CD4-positive, alpha-beta T cell treated with Interleukin-17A for 4 hours (primary cell): ENCODE measurements around the gene TGM2.

Experiments
- DNase-seq: peaks from one replicate; pipeline ENCODE4 v3.0.0-alpha.2; 2020; ENCODE audit warnings: mixed read lengths

TGM2 gene

DNA sequence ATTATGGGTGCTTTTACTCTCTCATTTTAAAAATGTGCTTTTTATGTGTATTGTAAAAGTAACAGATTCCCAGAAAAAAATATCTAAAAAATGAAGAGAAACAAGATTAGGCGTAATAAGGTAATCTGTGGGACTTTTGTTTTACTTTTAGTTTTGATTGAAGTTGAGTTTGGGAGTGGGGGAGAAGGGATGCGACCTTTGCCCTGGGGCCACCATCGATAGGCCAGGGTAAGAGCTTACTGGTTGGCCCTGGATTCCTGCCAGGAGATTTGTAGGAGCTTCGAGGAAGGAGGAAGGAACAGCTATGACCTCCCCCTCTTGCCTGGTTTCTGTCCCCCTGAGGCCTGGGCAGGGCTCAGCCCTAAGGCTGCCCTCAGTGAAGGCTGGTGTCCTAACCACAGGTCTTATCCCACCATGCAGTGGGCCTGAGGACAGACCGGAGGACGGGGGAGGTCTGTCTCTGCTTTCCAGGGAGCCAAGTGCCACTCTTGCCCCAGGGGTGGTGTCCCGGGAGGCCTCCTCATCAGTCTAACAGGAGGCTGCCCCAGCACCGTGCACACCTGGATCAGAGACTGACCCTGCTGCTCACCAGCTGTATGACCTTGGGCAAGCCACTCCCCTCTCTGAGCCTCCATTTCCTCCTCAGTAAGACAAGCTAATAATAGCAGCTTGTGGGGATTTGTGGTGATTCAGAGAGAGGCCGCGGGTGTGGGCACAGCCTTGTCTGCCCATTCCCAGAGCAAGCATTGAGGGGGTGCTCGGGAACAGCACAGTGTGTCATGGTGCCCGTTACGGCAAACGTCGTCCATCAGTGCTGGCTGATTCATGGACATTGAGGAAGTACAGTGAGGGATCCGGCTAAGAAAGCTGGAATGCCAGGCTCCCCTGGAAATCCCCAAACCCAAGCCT, 21.2 kb downstream of the TGM2 start:
- DNase-seq: no peak

DNA sequence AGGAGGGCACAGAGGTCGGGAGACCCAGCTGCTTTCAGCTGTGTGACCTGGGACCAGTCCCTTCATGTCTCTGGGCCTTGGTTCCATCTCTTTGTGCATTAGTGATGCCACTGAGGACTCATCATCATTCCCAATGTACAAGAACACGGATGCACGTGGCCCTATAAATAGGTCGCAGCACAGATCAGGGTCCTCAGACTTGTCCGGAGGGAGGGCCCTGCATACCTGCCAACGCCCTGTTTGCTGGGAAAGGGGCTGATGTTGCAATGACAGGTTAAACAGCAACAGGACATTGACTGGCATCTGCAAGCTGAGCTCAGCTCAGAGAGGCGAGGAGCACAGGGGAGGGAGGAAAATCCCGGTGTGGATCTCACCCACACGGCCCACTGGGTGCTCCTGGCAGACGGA, 21.8 kb downstream of the TGM2 start:
- DNase-seq: no peak

DNA sequence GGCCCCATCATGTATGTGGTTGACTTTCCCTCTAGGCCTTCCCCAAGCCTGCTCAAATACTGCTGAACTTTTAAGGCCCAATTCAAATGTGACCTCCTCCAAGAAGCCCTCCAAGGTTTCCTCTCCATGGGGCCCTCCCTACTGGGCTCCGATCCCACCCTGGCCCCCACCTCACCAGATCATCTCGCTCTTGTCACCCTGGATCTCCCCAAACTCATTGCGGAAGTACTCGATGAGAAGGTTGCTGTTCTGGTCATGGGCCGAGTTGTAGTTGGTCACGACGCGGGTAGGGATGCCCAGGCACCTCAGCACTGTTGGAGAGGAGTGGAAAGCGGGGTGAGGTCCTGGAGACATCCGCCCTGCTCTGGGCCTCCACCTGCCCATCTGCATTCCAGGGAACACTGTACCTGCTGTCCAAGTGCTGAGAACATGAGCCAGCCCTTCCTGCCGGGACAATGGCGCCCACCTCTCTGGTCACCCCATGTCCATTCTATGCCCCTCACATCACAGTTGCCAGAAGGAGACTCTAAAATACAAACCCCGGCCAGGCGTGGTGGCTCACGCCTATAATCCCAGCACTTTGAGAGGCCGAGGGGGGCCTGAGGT, 23.1 kb downstream of the TGM2 start:
- DNase-seq: no peak

DNA sequence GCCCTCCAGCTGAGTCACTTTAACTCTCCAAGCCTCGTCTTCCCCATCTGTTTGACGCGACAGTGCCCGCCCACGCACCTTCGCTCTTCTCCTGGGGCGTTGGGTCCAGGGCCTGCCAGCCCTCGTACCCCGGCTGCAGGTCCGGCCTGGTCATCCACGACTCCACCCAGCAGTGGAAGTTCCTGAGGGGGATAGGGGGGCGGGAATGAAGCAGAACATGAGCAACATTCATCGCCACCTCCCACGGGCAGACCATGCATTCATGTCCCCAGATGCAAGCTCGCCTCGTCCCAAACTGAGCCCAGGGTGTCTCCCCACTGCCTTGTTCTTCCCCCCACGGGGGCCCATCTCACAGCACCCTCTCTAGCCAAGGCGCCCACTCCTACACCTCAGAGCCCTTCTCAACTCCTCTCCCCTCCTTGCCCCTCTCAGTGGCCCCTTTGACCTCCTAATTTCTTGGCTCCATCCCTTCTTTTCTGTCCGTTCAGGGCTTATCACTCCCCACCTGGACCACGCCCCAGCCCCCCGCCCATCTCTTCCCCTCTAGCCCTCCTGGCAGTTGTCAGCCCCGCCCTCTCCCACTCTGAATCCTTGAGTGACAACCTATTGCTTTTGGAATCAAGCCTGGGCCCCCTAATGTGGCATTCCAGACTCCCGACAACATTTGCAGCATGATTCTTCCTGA, 23.7 kb downstream of the TGM2 start:
- DNase-seq: no peak

DNA sequence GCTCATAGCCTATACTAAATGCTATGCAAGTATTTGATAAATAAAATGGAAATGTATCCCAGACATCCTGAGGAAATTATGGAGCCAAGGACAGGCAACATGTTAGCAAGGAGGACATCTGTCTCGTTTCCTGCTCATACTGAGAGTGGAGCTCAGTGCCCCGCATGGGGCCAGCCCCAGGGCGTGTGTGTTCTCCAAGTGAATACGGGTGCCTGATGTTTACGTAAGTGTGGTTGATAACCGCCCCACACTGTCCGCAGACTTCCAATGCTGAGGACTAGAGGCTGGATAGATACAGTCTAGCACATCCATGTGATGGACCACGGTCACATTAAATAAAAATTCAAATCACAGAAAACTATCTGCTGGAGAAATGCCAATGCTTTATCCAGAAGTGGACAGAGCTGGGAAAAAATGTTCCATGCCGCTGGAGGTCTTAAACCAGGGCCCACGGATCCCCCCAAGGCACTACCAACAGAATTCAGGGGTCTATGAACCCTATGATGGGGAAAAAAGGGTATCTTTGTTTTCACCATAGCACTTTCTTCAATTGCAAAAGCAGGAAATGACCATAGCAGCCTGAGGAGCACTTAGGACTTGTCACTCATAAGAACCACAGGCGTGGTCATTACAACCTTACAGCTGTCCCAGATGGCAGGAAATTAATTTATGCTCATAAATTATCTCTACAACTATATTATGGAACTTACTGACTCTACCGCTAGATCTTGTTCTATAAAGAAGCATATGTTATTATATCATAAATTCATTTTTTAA, 24.9 kb downstream of the TGM2 start:
- DNase-seq: no peak

DNA sequence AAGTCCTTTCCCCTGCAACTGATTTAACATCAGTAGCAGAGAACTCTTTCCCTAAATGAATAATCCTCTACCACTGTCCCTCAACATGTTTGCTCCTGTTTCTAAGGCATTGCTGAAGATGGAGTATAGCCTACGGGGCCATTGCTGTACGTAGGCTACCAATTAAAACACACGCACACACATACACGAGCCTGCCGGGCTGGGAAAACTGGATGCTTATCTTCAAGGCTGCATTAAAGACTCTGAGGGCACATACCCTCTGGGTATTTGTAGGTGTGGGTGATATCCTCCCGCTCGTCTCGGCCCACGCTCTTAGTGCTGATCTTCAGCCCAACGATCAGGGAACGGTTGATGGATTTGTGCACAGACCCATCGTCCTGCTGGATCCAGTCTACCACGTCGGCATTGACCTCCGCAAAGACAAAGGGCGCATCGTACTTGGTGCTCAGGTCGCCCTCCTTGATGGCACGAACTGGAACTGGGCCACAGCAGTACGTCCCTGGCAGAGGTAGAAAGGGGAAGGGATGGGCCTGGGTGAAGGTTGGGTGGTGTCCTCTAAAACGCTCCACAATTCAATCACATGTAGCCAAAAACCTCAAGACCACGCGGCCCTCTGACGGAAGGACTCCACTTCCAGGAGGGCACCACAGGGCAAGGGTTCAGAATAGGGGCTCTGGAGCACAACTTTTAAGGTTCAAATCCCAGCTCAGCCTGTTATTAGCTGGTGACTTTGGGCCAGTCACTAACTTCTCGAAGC, 25.7 kb downstream of the TGM2 start:
- no peak for DNase-seq

DNA sequence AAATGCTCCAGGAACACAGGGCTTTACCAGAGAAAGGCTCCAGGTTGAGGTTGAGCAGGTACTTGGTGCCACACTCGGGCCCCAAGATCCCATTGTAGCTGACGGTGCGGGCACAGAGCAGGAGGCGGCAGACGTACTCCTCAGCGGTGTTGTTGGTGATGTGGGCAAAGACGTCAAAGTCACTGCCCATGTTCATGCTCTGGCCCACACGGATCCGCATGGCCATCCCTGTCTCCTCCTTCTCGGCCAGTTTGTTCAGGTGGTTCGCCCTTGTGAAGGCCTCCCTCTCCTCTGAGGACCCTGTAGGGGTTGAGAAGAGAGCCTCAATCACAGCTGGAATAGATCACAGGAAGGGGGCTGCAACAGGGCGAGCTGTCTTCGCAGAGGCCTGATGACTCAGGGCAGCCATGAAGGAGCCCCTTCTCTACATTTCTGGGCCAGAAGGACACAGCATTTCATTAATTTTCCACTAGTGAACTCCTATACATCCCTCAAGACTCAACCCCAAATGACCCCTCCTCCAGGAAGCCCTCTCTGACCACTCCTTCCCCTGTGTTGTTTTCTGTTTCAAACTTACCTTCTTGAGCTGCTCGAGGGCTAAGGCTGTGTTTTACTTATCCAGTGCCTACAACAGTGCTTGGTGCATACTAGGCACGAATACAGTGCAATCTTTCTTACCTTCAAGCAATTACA, 26.8 kb downstream of the TGM2 start:
- no peak for DNase-seq

DNA sequence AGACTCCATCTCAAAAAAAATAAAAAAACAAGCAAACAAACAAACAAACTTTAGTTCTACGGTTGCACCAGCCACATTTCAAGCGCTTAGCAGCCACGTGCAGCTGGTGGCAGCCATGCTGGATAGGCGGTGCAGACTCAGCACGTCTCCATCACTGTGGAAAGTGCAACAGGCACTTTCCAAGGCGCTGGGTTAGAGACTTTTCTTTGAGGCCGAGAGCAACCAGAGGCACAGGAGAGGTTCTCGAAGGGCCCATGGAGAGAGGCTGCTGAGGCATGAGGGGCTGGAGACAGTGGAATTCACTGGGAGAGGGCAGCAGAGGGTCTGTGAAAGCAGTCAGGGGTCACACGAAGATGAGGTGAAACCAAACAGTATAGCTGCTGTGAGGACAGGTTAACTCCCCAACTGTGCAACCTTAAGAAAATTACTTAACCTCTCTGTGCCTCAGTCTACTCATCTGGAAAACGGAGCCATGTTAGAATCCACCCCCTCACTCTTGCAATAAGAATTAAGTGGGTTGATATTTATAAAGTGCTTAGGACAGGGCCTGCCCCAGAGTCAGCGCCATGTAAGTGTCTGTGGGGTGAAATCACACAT, 27.5 kb downstream of the TGM2 start:
- no peak for DNase-seq

DNA sequence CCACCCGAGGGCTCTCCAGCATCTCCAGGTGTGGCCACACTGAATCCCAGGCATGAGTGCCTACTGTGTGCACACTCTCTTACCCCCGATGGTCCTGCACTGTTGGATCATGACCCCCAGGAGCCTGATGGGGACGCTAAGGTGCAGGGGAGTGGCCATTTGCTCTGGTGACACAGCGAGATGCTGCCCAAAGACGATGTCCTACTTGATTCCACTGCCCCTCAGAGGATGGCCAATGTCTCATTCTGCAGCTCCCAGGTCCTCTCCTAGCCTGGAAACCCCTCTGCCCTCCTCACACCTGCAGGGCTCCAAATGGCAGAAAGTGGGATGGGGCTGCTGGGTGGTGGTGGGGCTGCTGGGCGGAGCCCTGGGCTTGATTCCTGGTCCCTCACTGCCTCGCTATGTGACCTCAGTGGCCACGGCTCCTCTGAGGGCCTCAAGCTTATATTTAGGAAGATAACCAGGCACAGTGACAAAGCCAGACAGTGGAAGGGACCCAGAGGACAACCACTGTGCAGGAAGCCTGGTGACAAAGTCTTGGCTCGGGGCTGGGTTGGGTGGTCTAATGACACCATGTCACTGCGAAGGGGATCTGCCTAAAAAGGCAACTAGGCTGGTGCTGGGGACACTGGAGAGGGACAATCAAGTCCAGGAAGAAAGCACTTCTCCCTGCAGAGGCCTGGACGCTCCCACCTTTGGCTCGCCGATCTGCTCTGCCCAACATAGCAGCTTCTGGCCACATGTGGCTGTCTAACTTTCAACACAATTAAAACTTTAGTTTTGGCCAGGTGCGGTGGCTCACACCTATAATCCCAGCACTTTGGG, 28.4 kb downstream of the TGM2 start:
- no peak for DNase-seq

DNA sequence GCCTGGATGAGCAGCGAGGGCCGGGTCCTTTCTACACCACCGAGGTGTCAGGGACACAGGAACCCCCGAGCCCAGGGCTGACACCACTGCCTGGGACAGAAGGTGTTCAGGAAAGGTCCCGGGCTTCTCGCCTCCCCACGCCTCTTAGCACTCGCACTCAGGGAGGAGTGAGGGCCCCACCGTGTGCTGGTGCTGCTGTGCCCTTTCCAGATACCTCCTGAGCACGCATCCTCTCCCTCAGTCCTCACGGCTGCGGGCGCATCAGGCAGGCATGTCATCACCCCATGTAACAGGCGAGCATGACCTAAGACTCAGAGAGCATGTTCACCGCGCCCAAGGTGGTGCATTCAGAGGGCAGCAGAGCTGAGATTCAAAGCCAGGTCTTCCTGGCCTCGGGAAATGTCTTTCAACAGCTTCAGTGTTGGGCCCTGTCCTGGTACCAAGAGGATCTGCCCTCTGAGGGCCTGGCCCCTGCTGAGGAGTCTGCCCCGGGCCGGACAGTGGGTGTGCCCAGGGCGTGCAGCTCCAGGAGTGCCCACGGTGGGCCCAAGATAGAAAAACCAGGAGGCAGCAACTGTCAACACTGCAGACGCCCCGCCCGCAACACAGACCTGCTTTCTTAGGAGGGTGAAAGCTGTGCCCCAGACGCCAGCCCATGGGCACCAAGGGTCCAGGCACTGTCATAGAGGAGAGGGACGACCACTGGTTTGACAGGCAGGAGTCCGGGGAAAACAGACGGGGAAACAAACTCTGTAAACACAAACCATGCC, 29.2 kb downstream of the TGM2 start:
- no peak for DNase-seq

DNA sequence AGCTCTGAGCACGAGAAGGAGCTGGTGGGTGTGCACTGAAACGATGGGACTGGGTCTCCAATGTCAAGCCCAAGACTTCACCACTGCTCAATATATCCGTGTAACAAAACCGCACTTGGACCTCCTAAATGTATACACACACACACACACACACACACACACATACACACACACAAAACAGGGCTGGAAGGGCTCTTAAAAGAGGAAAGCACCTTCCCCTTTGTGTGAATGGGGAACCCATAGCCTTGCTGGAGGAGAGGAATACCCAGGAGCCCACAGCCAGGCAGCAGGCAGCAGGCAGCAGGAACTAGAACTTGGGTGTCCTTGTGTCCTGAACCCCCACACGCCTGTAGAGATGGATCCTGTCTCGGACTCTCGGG, 29.8 kb downstream of the TGM2 start:
- DNase-seq: no peak

DNA sequence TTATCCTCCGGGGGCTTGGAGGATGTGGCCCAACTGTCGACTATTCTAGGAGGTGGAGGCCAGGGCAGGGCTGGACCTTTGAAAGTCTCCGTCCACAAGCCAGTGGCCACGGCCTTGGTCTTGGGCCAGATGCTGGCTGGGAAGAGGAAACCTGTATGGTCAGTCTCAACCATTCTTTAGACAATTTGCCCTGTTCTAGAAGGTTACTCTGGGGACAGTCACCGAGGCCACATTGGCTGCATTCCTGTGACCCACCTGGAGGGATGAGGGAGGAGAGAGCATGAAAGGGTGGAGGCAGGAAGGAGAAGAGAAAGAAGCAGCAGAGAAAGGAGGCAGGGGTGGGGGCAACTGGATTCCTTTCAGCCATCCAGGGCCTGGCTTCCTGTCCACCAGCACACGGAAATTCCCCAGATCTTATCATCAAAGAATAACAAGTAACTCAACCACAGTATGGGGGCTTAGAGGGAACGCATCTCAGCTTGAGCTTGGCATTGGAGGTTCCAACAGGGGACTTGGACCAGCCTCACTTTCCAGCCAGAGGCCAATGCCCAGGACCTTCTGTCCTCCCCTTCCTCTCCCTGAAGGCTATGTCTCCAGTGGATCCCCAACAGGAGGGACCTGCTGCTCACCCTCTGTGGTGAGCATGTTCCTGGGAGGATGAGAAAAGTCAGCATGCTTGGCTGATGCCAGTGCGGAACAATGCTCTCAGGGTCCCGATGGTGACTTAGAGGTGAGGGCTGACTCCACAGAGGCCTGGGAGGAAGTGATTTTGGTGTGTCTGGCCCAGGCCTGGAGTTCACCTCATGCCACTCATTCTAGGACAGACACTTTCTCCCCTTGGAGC, 30.4 kb downstream of the TGM2 start:
- DNase-seq: no peak

DNA sequence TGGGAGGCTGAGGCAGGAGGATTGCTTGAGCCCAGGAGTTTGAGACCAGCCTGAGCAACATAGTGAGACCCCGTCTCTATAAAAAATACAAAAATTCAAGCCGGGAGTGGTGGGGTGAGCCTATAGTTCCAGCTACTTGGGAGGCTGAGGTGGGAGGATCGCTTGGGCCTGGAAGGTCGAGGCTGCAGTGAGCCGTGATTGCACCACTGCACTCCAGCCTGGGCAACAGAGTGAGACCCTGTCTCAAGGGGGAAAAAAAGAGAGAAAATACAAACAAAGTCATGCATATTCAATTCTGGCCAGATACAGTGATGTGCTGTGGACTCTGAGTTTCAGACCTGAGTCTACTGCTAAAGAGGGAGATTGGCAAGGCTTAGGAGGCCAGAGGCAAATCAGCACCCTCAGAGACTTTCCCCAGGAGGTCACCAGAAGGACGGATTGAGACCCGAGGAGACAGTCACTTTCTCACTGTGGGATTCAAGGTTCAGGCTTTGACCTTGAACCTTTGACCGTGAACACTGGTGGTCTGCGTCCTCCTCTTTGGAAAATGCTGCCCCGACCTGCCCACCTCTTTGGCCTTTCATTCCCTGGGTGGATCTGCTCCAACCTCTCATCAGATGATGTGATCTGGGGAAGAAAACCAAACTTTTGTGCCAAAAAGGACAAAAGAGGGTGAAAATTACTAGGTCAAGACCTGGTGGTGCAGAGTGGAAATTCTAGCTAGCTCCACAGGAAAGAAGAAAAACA, 31.2 kb downstream of the TGM2 start:
- no peak for DNase-seq

DNA sequence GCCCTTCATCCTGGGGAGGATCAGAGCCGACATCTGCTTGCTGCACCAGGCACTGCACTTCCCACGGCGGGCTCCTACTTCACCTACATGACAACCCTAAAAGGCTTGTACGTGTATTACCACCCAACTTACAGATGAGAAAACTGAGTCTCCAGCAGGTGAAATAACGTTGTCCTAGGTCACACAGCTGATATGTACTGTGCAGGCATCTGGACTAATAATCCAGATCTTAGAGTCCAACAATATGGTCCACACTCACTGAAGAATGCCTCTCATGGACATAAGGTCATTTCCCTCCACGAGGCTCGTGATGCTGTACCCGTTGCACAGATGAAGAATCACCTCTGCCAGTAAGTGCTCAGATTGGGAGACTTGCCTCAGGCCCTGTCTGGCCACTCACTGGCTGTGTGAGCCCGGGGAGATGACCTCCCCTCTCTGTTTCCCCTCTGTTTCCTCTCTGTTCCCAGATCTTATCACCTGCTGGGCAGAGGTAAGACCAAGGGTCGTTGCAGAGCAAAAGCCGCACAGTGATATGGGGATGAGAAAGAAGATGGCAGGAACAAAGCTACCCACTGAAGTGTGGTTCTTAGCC, 32.1 kb downstream of the TGM2 start:
- no peak for DNase-seq

DNA sequence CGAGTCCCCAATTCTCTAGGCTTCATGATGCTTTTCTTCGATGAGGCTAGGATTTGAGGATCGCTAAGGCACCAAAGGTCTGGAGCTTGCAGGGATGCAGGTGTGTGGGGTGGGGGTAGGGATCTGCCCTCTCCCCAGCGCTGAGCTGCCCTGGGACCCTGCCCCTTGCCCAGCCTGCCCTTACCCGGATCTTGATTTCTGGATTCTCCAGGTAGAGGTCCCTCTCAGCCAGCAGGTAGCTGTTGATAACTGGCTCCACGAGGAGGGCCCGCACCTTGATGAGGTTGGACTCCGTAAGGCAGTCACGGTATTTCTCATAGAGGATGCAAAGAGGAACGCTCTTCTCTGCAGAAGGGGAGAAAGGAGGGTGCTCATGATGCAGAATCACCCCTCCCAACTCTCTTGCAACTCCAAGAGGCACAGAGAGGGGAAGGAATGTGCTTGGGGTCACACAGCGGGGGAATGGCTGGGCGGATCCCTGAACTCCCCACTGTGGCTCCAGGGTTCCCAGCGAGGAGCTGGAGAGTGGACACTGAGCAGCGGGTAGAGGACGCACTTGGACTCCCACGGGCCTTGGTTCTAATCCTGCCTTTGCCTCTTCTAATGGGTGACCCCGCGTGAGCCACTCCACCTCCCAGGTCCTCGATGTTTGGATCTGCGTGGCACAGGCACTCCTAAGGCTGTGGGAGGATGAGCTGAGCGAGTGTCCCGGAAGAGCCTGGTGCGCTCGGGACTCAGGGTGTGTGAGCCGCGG, 32.7 kb downstream of the TGM2 start:
- DNase-seq: no peak

DNA sequence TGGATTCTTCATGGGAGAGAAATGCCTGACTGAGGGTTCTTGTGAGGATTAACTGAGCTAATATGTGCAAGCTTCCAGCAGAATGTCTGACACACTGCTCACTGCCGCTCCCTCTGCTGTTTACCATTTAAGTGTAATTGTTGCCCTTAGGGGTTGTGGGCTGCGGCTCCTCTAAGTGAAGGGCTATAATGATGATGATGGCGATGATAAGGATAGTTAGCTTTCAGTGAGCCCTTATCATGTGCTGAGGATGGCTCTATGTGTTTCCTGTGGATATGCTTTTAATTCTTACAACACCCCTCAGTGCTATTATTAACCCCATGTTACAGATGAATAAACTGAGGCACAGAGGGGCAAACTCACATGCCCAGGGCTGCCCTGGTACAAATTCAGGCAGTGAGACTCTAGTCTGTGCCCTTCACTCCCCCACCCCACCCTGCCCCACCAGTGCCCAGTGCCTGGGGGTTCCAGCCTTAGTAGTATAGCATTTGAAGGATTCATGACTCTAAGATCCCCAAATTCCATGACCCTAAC, 33.4 kb downstream of the TGM2 start:
- no peak for DNase-seq
